Activated CD8-positive, alpha-beta memory T cell treated with anti-CD3 and anti-CD28 coated beads for 48 hours (primary cell): ENCODE data around the gene C6orf120.
"Not testable (repeated sequence)": the region's sequence is repeated elsewhere in the genome, so short reads cannot be mapped to it uniquely, and the experiment has no call there.

Source experiments
- DNase-seq, 3 experiments: peaks; one replicate each; pipeline ENCODE4 v3.0.0-alpha.2; 2020; ENCODE audit warnings: low read depth in 2 of 3, low spot score in 2 of 3

C6orf120 gene

DNA sequence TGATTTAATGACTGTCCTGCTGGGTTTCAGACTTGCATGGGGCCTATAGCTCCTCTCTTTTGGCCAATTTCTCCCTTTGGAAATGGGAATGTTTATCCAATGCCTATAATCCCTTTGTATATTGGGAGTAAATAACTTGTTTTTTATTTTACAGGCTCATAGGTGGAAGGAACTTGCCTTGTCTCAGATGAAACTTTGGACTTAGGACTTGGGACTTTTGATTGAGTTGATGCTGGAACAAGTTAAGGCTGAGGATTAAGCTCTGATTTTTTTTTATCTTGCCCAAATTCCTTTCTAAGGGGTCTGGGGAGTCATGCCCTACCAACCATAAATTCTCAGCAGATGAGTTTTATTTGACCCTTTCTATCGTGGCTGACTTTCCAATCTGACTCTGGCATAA is 23.6 kb upstream of the C6orf120 start:
- DNase-seq = no peak

DNA sequence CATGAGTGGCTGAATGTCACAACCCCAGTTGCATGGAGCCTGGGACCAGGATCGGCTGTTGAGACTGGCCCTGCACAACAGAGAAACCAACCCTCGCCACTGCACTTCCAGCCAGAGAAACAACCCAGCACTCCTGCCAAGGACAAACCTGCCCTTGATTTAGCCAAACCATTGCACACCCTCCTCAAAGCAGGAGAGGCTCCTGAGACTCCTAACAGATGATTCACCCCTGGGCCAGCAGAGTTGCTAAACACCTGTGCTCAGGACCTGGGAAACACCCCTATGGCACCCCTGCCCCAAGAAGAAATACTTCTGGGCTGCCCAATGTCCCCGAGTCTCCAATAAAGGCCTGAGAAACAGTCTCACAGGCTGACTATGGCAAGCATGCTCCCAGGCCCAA is 17.9 kb upstream of the C6orf120 start:
- DNase-seq = no peak

DNA sequence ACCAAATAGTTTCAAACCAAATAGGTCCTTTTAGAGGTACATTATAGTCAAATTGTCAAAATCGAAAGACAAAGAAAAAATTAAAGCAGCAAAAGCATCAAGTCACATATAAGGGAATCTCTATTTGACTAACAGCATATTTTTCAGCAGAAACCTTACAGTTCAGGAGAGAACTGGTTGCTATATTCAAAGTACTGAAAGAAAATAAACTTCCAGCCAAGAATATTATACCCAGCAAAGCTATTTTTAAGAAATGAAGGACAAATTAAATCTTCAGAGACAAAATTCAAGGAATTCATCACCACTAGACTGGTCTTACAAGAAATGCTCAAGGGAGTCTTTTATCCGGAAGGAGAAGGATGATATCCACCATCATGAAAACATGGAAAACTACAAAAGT is 16.1 kb upstream of the C6orf120 start:
- DNase-seq = no peak

DNA sequence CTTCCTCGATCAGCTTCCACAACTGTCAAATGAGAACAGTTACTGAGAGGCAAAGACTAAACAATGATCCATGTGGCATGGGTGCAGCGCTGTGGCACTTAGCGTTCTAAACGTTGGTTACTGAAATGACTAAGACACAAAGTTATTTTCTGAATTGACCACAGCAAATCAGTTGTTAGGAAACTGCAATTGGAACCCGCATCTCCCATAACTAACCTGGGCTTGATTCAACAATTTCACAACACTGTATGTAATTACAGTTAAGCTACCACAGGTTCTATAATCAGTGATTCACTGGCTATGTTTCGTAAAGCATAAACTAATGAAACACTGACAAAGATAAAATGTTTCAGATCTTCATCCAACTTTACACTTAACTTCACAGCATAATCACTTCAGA is 12.6 kb upstream of the C6orf120 start:
- DNase-seq = no peak

DNA sequence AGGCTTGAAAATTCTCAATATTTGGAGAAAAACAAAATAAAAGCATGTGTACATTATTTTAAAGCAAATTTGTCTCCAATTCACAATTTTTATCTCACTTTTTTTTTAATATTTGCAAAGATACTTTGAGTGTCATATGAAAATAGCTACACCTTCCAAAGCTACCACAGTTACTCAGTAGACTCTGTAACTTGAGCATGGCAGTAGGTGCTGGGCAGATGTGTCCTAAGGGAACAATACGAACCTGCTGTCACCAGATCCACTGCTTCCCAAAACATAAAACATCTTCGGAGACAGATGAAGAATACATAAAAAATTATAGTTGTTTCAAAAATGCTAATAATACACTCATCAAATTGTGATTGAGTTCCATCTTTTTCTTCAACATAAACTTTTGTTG is 10.7 kb upstream of the C6orf120 start:
- no peak for DNase-seq

DNA sequence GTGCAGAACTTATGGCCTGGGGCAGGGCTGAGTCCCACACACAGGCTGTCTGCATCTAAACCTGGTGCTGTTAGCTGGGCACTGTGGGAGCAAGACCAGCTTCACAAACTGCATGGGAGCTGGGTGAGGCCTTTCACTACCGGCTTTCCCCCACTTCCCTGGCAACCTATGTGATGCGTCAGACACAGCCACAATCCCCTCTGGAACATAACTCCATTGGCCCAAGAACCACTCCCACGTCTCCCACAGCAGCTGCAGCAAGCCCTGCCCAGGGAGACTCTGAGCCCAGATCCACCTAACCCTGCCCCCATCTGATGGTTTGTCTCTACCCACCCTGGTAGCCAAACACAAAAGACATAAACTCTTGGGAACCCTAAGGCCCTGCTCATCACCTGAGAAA is 9.4 kb upstream of the C6orf120 start:
- DNase-seq = no peak

DNA sequence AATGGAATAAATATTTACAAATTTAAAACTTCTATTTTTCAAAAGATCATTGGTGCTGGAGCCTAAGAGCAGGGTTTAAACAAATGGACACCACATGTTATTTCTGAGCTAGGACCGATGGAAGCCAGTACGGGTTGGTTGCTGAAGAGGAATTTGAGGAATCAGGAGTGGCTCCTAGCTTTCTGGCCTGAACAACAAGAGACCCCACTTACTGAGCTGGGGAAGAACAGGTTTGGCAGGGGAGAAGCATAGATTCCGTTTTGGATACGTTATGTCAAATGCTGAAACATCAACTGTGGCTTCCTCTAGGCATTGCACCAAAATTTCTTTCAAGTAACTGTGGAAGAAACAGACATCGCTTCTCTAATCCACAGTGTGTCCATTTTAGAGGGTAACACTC is 6.8 kb upstream of the C6orf120 start:
- no peak for DNase-seq

DNA sequence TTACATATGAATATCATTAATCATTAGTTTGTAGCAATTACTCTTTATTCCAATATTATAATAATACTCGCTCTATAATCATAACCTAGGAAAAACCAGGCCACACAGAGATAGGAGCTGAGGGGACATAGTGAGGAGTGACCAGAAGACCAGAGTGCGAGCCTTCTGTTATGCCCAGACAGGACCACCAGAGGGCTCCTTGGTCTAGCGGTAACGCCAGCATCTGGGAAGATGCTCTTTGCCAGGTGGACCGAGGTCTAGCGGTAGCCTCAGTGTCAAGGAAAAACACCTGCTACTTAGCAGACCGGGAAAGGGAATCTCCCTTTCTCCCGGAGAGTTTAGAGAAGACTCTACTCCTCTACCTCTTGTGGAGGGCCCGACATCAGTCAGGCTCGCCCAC is 4.8 kb upstream of the C6orf120 start:
- DNase-seq = not testable (repeated sequence)

DNA sequence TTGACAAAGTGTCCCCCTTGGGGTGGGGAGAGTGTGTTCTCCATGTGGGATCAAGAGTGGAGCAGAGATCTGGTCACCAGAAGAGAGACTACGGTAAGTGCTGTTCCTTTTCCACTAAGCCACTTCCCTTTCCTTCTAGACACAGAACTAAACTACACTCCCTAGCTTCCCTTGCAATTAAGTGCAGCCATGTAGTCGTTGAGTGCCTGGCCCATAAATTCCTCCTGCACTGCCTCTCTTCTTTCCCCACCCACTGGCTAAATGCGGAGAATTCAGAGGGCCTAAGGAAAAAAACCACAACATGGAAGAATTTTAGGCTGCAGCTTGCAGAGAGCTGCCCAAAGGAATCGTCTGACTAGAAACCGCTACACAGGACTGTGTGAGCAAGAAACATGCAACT is 1.6 kb upstream of the C6orf120 start:
- no peak for DNase-seq

DNA sequence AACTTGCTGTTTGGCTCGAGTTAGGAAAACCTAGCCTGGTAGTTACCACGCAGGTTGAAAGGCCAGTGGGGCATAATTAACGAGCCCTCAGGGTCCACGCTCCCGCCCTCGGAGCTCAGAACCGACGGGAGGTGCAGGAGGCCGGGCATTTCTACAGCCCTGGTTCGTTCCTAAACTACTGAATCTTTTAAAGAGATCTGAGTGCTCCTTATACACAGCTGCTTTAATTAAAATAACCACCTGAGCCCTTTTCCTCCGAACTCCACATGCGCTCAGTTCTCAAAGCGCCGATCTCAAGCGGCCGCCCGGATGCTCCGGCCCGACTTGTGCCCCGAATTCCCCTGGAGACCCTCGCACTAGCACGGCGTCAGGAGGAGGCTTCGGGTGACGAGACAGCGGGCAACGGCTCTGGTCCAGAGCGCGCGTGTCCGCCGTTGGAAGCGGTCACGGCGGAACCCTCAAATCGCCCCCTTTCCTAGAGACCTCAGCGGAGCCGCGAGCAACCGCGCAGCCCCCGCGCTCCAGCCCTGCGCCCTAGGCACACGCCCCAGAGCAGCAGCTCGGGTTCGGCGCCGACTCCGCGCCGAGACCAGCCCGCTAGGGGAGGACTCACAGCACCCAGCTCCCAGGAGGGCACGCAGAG is 494 bp upstream of the C6orf120 start:
- peak in 1 of 3 experiments; percentile 10 for DNase-seq

DNA sequence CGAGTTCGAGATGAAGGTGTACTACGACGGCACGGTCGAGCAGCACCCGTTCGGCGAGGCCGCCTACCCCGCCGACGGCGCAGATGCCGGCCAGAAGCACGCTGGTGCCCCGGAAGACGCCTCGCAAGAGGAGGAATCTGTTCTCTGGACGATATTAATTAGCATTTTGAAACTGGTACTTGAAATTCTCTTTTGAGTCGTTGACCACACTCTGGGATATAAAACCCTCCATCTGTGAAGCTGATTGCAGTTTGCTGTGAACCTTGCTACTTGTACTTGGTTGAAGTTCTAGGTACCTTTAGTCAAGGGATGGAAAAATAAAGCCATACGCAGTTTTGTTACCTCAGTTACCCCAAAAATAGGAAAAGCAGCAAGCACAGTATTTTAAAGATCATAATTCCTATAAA is 917 bp downstream of the C6orf120 start:
- DNase-seq = no peak

DNA sequence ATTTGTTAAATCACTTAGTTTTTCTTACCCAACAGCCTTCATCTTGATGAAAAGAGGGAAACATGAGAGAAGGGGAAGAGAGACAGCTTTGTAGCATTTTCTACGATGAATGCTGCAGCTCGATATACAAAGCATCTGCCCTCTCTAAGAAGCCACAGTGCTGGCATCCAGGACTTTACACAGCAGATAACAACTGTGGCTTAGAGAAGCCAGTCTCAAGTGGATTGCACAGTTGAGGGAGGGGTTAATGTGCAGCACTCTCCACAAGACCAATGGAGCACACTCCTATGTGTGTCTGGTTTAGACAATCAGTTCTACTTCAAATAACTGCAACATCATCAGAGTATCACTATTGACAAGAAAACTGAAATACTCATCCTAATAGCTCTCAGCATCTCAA is 5.8 kb downstream of the C6orf120 start:
- DNase-seq = no peak

DNA sequence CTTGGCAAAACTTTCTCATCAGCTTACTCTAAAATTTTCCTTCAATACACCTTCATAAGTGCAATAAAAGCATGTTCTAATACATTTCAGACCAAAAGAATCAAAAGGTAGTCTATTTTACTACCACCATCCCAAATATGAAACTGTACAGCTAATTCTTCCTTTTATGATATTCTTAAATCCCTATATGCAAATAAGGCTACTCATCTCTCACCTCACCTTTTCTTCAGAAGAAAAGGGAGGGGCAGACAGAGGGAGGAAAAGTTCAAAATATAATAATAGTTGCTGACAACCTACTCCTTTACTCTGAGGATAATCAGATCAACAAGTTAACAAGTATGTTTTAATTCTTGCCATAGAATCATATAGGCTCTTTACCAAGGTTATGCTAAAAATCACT is 7.4 kb downstream of the C6orf120 start:
- DNase-seq = no peak

DNA sequence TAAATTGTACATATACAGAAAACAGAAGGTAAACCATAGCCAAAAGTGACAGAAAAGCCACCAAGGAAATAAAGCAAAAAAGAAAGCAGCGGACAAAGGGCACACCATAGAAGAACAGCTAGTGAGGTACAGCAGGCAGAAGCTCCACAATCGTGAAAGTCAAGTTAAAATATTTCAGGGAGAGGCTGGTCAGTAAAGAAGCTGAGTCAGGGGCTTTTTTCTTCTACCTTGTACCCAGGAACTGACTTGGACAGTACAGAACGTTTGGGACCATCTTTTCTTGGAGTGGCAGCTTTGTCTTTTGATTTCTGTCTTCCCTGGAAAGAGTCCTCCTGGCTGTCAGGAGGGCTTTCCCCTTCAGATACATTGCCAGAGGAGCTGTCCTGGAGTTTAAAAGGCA is 8.1 kb downstream of the C6orf120 start:
- no peak for DNase-seq

DNA sequence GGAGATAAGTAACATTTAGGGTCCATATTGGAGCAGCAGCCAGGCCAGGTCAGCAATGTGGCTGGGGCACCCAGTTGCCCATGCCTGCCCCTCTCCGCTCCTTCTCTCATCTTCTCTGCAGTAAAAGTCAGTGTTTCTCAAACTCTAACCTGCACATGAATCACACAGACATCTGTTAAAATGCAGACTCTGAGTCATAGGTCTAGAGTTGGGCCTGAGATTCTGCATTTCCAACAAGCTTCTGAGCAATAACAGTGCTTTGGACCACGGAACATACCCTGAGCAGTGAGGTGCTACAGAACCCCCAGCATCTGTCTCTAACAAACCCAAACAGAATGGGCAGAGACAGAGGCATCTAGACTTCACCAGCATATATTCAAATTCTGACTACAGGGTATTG is 12.3 kb downstream of the C6orf120 start:
- DNase-seq = no peak

DNA sequence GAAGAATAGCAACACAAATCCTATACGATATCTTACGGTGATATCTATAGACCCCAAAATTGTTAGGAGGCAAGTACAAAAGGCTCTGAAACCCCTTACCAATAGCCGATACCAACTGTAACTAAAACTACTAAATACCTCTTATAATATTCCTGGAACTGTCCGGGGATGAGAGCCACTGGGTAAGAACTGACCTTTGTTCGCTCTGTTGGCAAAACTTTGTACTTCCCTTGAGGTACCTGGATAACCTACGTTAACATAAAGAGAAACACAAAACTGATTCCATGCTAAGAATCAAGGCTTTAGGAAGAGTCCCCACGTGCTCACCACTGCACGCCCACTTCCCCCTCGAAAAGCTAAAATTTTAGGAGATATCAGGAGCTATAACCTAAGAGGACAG is 12.7 kb downstream of the C6orf120 start:
- no peak for DNase-seq

DNA sequence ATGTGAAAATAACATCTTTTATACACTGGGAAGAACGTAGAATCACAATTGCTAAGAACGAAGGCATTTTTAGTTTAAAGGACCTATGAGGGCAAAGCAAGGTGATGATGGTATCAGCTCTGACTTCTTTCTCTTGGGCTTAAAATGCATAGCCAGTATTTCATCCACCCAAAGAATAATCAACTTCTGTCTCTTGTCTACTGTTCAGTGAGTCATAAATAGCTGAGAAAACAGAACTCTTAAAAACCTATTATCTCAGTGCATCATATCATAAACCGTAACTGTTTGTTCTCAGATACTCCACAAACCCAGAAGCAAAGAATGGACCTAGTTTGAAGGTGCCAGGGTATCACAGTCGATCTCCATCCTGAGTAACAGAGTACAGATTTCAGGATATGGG is 17.2 kb downstream of the C6orf120 start:
- no peak for DNase-seq

DNA sequence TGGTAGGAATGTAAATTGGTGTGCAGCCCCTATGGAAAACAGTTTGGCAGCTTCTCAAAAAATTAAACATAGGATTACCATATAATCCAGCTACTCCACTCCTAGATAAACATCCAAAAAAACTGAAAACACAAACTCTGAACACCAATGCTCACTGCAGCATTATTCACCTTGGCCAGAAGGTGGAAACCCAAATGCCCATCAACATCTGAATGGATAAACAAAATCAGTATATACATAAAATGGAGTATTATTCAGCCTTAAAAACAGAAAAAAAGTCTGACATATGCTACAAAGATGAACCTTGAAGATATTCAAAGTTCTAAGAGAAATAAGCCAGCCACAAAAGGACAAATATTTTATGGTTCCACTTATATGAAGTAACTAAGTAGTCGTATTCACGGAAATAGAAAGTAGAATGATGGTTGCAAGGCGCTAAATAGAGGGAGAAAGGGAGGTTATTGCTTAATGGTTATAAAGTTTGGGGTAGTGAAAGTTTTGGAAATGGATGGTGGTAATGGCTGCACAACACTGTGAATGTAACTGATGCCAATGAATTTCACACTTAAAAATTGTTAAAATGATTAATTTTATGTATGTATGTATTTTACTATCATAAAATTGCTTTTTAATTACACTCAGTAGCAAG is 18.4 kb downstream of the C6orf120 start:
- no peak for DNase-seq

DNA sequence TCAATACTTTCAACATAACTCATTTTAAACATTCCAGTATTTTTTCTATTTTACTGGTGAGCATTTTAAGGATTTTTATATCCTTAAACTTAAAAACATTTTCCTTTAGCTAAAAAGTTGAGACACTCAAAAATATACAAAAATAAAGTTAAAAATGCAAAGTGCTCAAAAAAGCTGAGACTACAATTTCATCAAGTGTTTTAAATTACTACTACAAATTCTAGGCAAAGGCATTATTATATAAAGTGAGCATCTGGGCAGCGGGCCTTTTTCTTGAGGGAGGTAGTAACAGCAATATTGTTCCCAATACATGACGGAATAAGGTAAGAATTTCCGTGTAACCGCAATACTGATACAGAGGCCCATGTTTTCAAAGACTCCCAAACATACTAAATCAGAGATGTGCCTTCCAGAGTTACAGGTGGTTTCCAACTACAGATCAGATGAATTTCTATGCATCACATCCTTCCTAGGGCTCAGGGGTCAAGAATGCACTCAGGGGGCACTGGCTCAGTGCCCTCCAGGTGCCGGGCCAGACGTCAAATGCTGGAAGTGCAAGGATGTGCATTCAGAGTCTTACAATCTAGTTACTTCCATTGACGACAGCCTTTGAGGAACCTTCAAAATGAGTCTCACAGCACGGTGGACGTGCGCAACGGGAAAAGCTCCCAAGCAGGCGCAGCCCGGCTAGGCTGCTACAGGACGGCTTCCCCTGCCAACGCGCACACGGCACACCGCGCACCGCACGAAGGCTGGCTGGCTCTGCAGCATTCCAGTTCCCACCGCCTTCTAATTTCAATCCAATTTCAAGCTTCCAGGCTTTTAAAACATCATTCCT is 20.7 kb downstream of the C6orf120 start:
- DNase-seq = peak in 1 of 3 experiments; percentile 27

DNA sequence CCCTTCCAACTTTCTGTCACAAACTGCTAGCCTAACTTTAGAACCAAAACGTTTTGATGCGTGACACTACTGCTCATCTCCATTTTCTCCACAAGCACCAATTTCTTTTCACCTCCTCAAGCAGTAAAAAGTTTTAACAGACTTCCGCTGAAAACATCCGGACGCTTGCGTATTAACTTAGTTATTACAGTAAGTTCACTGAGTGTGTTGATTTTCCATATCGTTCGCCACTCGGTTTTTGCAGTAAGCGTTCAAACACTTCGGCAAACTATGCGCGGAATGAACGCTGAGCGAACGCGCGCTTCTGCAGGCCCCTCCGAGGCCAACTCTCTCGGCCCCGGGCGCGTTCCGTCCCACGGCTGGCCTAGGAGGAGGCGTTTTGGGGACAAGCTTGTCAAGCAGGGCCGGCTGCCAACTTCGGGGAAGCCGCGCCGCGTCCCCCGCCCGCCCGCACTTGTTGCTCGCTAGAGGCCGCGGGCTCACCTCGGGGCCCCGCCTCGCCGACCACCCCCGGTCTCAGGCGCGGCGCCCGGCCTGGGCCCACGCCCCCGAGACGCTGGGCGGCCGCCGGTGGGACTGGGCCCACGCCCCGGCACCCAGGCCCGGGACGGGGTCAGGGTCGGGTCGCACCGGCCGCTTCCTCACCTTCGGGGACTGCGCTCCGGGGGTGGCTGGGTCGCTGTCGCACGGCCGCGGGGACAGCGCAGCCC is 21.4 kb downstream of the C6orf120 start:
- DNase-seq = peak; percentile 32 to 54 (median 45)

DNA sequence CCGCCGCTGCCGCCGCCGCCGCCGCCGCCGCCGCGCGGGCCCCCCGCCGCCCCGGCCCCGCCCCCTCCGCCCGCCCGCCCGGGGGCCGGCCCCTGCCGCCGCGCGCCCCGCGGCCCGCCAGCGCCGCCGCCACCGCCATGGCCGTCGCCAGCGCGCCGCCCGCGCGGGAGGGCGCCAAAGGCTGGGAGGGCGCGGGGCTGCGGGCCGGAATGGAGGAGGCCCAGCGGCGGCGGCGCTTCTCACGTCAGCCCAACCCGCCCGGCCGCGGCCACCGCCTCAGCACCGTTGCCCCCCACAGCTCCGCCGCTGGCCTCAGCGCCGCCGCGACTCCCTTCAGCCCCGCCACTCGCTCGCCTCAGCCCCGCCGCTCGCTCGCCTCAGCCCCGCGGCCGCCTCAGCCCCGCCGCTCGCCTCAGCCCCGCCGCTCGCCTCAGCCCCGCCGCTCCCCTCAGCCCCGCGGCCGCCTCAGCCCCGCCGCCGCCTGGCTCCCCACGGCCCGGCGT is 22.1 kb downstream of the C6orf120 start:
- DNase-seq = peak in 1 of 3 experiments; percentile 12
